Measurements from ENCODE around the gene SPPL2B. TPM values are rescaled to one million over a fixed set of nuclear protein-coding genes. Genes with fewer than 3 reads are reported as not detected.

The SPPL2B gene
- total RNA-seq, 6 experiments from 2014 or later: 11.8 to 39.8 (median 26.5) TPM

GRCh38 chr19:2375353-2376121, 47.1 kb downstream of the SPPL2B start:
- no peak overlapping the region for H3K27ac ChIP-seq
- H3K27me3 ChIP-seq: no peaks in the 10 kb centered on the region
- no peak overlapping the region for H3K4me3 ChIP-seq
- H3K36me3 ChIP-seq: no peaks in the 10 kb centered on the region
- no peak for DNase-seq
- H3K9me3 ChIP-seq: no peaks in the 10 kb centered on the region
- ATAC-seq: no peak
- 90% methylated on average over 2 of the region's 7 CpGs for WGBS (ENCODE audit: insufficient coverage, low coverage, low lambda C conversion rate, missing lambda C conversion rate)
- TF ChIP-seq POLR2A (IDR thresholded peaks at IDR 0.05) (no peak), CTCF (IDR thresholded peaks at IDR 0.05) (no peak)
- intact Hi-C loops (cut with DNase I): no loop called here
- no peaks in the 10 kb centered on the region for H3K4me1 ChIP-seq

GRCh38 chr19:2376784-2377519, 48.5 kb downstream of the SPPL2B start:
- no peak for TF ChIP-seq POLR2A (IDR thresholded peaks at IDR 0.05)
- TF ChIP-seq CTCF (IDR thresholded peaks at IDR 0.05): no peak

GRCh38 chr19:2380567-2380966, 52.1 kb downstream of the SPPL2B start:
- ATAC-seq: no peak
- no peak overlapping the region for H3K27ac ChIP-seq
- DNase-seq: no peak
- WGBS (ENCODE audit: insufficient coverage, low coverage, low lambda C conversion rate, missing lambda C conversion rate): 88% methylated on average over 2 of the region's 2 CpGs
- H3K4me3 ChIP-seq: no peak overlapping the region
- H3K27me3 ChIP-seq: no peaks in the 10 kb centered on the region
- H3K9me3 ChIP-seq: no peaks in the 10 kb centered on the region
- intact Hi-C loops (cut with DNase I): loop anchor here in 1 of 2 donors (10.0 kb wide), 1 partner anchor 46 kb away; no protein-coding TSS in a partner anchor
- H3K4me1 ChIP-seq: no peaks in the 10 kb centered on the region
- TF ChIP-seq CTCF (IDR thresholded peaks at IDR 0.05) (no peak), POLR2A (IDR thresholded peaks at IDR 0.05) (no peak)
- H3K36me3 ChIP-seq: no peaks in the 10 kb centered on the region

More at GRCh38 chr19:2376784-2377519, 48.5 kb downstream of the SPPL2B start:
- Histone ChIP-seq H3K4me3 (no peak overlapping the region), H3K4me1 (no peaks in the 10 kb centered on the region), H3K9me3 (no peaks in the 10 kb centered on the region), H3K36me3 (no peaks in the 10 kb centered on the region), H3K27ac (no peak overlapping the region), H3K27me3 (no peaks in the 10 kb centered on the region)
- no CpG with 5 or more reads among the region's 15 CpGs for WGBS (ENCODE audit: insufficient coverage, low coverage, low lambda C conversion rate, missing lambda C conversion rate)
- intact Hi-C loops (cut with DNase I): no loop called here
- DNase-seq (no peak), ATAC-seq (no peak)

GRCh38 chr19:2381148-2381820, 52.8 kb downstream of the SPPL2B start:
- no peak overlapping the region for H3K4me3 ChIP-seq
- H3K36me3 ChIP-seq: no peaks in the 10 kb centered on the region
- no peak overlapping the region for H3K27ac ChIP-seq
- no peak for TF ChIP-seq POLR2A (IDR thresholded peaks at IDR 0.05)
- TF ChIP-seq CTCF (IDR thresholded peaks at IDR 0.05): no peak
- no peaks in the 10 kb centered on the region for H3K9me3 ChIP-seq
- no peaks in the 10 kb centered on the region for H3K27me3 ChIP-seq
- DNase-seq (no peak), ATAC-seq (no peak)
- 65% methylated on average over 13 of the region's 18 CpGs for WGBS (ENCODE audit: insufficient coverage, low coverage, low lambda C conversion rate, missing lambda C conversion rate)
- intact Hi-C loops (cut with DNase I): loop anchor here in 1 of 2 donors (10.0 kb wide), 1 partner anchor 46 kb away; no protein-coding TSS in a partner anchor
- H3K4me1 ChIP-seq: no peaks in the 10 kb centered on the region

Measured in right lobe of liver (tissue), 6 donors.